GM19240 (cell line): ENCODE results near the gene SOCS7.
A peak's percentile ranks its signal among the peaks of the same experiment; 100 is the strongest.

Source experiments
- DNase-seq: peaks from one replicate; pipeline ENCODE4 v3.0.0; 2011; ENCODE audit warnings: low spot score; ENCODE audit not compliant: insufficient read length

The SOCS7 gene

GRCh38 chr17:38338053-38338452, 13.6 kb upstream of the SOCS7 start:
- no peak for DNase-seq

- DNase-seq, result no peak
These were observed 13.1 kb upstream of the SOCS7 start for GRCh38 chr17:38338535-38338934.

GRCh38 chr17:38339891-38340290, 11.8 kb upstream of the SOCS7 start:
- DNase-seq, result no peak

GRCh38 chr17:38341035-38341721, 10.5 kb upstream of the SOCS7 start:
- DNase-seq, result no peak

- DNase-seq, result no peak
These were observed 8.6 kb upstream of the SOCS7 start for GRCh38 chr17:38342886-38343607.

GRCh38 chr17:38343608-38344419, 7.8 kb upstream of the SOCS7 start, which contains the start of gene GPR179:
GPR179 (minus strand) TSS chr17:38343956; CDS start chr17:38343789, 167 bp downstream.
- DNase-seq, result no peak

GRCh38 chr17:38344420-38344745, 7.3 kb upstream of the SOCS7 start:
- no peak for DNase-seq

GRCh38 chr17:38345743-38346142, 5.9 kb upstream of the SOCS7 start:
- no peak for DNase-seq

GRCh38 chr17:38349097-38349730, 2.4 kb upstream of the SOCS7 start:
- peak; percentile 55 for DNase-seq

- no peak for DNase-seq
These were observed 1.6 kb upstream of the SOCS7 start for GRCh38 chr17:38350035-38350434.

- DNase-seq, result no peak
These were observed 821 bp downstream of the SOCS7 start for GRCh38 chr17:38352245-38353085.

- no peak for DNase-seq
These were observed 1.5 kb downstream of the SOCS7 start for GRCh38 chr17:38353086-38353604.

GRCh38 chr17:38353668-38354067, 2.0 kb downstream of the SOCS7 start:
- DNase-seq, result no peak

GRCh38 chr17:38354466-38354865, 2.8 kb downstream of the SOCS7 start:
- no peak for DNase-seq

GRCh38 chr17:38355251-38355650, 3.6 kb downstream of the SOCS7 start:
- no peak for DNase-seq

GRCh38 chr17:38357486-38358123, 6.0 kb downstream of the SOCS7 start:
- DNase-seq, result no peak

GRCh38 chr17:38358586-38359513, 7.2 kb downstream of the SOCS7 start:
- DNase-seq, result no peak

- DNase-seq, result no peak
These were observed 10.2 kb downstream of the SOCS7 start for GRCh38 chr17:38361694-38362465.
